Nephron (organoid): ENCODE measurements around the gene RGS6.

ENCODE experiments used
- H3K27ac Mint-ChIP-seq, 3 experiments: 2 replicates each; pipeline ENCODE4 v1.8.0; 2020; ENCODE audit warnings: mixed read lengths in 3 of 3, mild to moderate bottlenecking in 2 of 3, moderate library complexity in 1 of 3
- H3K27me3 Mint-ChIP-seq: 2 replicates; pipeline ENCODE4 v1.8.0; 2021; ENCODE audit warnings: low read depth, mild to moderate bottlenecking, moderate library complexity, mixed read lengths
- H3K36me3 Mint-ChIP-seq: 2 replicates; pipeline ENCODE4 v1.8.0; 2020; ENCODE audit warnings: low read depth, mixed read lengths
- H3K4me1 Mint-ChIP-seq: 2 replicates; pipeline ENCODE4 v1.8.0; 2020; ENCODE audit warnings: mixed read lengths
- H3K4me3 Mint-ChIP-seq, 3 experiments: 2 replicates each; pipeline ENCODE4 v1.8.0; 2020; ENCODE audit warnings: mild to moderate bottlenecking in 3 of 3, mixed read lengths in 3 of 3, moderate library complexity in 2 of 3
- H3K9me3 Mint-ChIP-seq: 2 replicates; pipeline ENCODE4 v1.8.0; 2020; ENCODE audit warnings: mixed read lengths
- CTCF ChIP-seq, 3 experiments: fragments of 200-600 bp; sonication (generic); IDR thresholded peaks; one replicate each; pipeline ENCODE4 v1.5.0; 2021; ENCODE audit warnings: antibody characterized with exemption in 3 of 3; ENCODE audit not compliant: unreplicated experiment in 3 of 3

The RGS6 gene

GRCh38 chr14:72126091-72126490, 193.9 kb downstream of the RGS6 start:
- no peak for TF ChIP-seq CTCF (IDR thresholded peaks at IDR 0.05; ENCODE audit: unreplicated experiment in 3 of 3)
- peaks cover 4% of the 10 kb centered on the region for H3K27me3 Mint-ChIP-seq
- no peaks in the 10 kb centered on the region for H3K36me3 Mint-ChIP-seq
- H3K4me1 Mint-ChIP-seq, result no peaks in the 10 kb centered on the region
- no peaks in the 10 kb centered on the region for H3K9me3 Mint-ChIP-seq
- H3K4me3 Mint-ChIP-seq, result no peak overlapping the region
- H3K27ac Mint-ChIP-seq, result no peak overlapping the region

GRCh38 chr14:72126561-72126960, 194.3 kb downstream of the RGS6 start:
- no peaks in the 10 kb centered on the region for H3K36me3 Mint-ChIP-seq
- H3K27me3 Mint-ChIP-seq, result peaks cover 4% of the 10 kb centered on the region
- H3K9me3 Mint-ChIP-seq, result no peaks in the 10 kb centered on the region
- no peak overlapping the region for H3K27ac Mint-ChIP-seq
- no peak for TF ChIP-seq CTCF (IDR thresholded peaks at IDR 0.05; ENCODE audit: unreplicated experiment in 3 of 3)
- no peak overlapping the region for H3K4me3 Mint-ChIP-seq
- no peaks in the 10 kb centered on the region for H3K4me1 Mint-ChIP-seq

DNA sequence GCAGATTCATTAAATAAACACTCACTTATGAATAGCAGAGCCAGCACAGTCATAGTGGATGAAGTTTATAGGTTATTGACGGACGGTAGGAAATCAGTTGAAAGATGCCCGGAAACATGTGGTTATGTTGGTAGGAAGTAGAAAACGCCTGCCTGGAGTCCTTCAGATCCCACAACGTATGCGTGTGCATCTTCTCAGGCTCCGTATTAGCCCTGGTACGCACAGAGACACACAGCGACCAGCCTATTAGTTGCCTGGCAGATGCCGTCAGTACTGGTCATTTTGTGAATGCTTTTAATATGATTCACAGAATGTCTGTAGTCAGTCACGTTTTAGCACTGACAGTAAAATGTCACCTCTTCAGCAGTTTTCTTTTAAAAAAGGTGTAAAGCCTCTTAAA, 196.4 kb downstream of the RGS6 start:
- peaks cover 9% of the 10 kb centered on the region for H3K27me3 Mint-ChIP-seq
- H3K27ac Mint-ChIP-seq, result no peak overlapping the region
- no peaks in the 10 kb centered on the region for H3K4me1 Mint-ChIP-seq
- no peaks in the 10 kb centered on the region for H3K36me3 Mint-ChIP-seq
- TF ChIP-seq CTCF (IDR thresholded peaks at IDR 0.05; ENCODE audit: unreplicated experiment in 3 of 3), result no peak
- H3K9me3 Mint-ChIP-seq, result no peaks in the 10 kb centered on the region
- H3K4me3 Mint-ChIP-seq, result no peak overlapping the region

DNA sequence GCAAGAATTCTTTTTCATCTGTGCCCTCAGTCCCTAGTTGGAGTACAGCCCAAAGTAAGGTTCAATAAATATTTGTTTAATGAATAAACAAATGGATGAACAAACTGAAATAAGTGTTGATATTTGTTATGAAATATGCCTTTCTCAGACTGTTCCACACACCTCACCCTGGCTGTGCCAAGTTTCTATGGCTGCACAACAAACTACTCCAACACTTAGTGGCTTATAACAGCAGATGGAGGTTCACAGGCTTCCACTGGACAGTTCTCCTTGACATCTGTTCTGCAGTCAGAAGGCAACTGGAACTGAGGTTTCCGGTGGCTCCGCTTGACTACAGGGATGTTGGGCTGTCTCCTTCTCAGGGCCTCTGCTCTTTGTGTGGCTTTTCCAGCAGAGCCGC, 197.1 kb downstream of the RGS6 start:
- no peak overlapping the region for H3K4me3 Mint-ChIP-seq
- peaks cover 9% of the 10 kb centered on the region for H3K27me3 Mint-ChIP-seq
- no peaks in the 10 kb centered on the region for H3K9me3 Mint-ChIP-seq
- H3K27ac Mint-ChIP-seq, result no peak overlapping the region
- H3K36me3 Mint-ChIP-seq, result no peaks in the 10 kb centered on the region
- H3K4me1 Mint-ChIP-seq, result no peaks in the 10 kb centered on the region
- no peak for TF ChIP-seq CTCF (IDR thresholded peaks at IDR 0.05; ENCODE audit: unreplicated experiment in 3 of 3)

DNA sequence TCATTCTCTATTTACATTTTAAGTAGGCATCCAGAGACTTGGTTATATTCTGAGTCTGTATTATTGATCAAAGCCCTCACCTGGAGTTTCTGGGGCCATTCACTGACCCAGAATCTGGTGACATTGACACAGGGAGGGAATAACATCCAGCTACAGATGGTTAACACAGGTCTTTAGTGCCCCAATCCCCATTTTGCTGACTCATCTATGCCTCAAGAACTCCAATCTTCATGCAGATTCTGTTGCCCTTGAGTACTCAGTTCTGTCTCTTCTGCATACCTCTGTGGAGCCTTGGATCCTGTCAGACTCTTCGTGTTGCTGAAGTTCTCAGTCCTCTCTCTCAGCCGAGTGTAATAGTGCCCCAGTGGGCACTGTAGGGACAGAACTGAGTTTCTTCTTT, 208.9 kb downstream of the RGS6 start:
- no peak overlapping the region for H3K27ac Mint-ChIP-seq
- H3K4me1 Mint-ChIP-seq, result no peaks in the 10 kb centered on the region
- no peaks in the 10 kb centered on the region for H3K27me3 Mint-ChIP-seq
- no peak for TF ChIP-seq CTCF (IDR thresholded peaks at IDR 0.05; ENCODE audit: unreplicated experiment in 3 of 3)
- H3K36me3 Mint-ChIP-seq, result no peaks in the 10 kb centered on the region
- H3K9me3 Mint-ChIP-seq, result peaks cover 3% of the 10 kb centered on the region
- no peak overlapping the region for H3K4me3 Mint-ChIP-seq

DNA sequence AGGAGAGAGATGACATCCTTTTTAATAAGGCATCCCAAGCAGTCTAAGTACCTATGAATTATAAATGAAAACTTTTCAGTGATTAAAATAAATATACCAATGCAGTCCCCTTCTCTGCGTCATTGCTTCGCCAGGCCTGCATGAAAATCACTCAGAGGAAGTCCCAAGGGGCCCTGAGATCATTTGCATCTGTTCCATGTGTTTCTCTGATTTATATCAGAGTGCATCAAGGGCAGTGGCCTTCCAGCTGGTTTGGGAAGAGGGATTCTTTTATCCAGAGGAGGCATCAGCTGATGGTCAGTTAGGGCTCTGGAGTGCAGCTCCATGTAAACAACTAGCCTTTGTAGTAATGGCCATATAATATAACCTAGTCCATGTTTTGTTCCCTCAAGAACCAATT, 210.1 kb downstream of the RGS6 start:
- Mint-ChIP-seq H3K27ac (no peak overlapping the region), H3K27me3 (no peaks in the 10 kb centered on the region), H3K4me1 (no peaks in the 10 kb centered on the region), H3K4me3 (no peak overlapping the region), H3K36me3 (no peaks in the 10 kb centered on the region), H3K9me3 (no peaks in the 10 kb centered on the region)
- TF ChIP-seq CTCF (IDR thresholded peaks at IDR 0.05; ENCODE audit: unreplicated experiment in 3 of 3), result no peak
